A673 (cell line): ENCODE data around the gene SFXN1.

Source experiments
- EZH2 ChIP-seq: fragments of 200-600 bp; sonication (generic); IDR thresholded peaks from 2 replicates; pipeline ENCODE4 v1.6.1; 2017; ENCODE audit warnings: borderline replicate concordance, low read depth, mild to moderate bottlenecking, mixed read lengths, antibody characterized with exemption, low read length; ENCODE audit not compliant: poor library complexity, severe bottlenecking
- TF ChIP-seq, protein P1 (sequence below): fragments of 300-800, 200-600 bp; sonication (generic); conservative IDR thresholded peaks from 2 replicates; pipeline ENCODE4 v1.5.1; 2017; ENCODE audit warnings: low read depth, mild to moderate bottlenecking, antibody characterized with exemption, low read length, moderate library complexity, mixed read lengths

- TF ChIP-seq, protein P1, sequence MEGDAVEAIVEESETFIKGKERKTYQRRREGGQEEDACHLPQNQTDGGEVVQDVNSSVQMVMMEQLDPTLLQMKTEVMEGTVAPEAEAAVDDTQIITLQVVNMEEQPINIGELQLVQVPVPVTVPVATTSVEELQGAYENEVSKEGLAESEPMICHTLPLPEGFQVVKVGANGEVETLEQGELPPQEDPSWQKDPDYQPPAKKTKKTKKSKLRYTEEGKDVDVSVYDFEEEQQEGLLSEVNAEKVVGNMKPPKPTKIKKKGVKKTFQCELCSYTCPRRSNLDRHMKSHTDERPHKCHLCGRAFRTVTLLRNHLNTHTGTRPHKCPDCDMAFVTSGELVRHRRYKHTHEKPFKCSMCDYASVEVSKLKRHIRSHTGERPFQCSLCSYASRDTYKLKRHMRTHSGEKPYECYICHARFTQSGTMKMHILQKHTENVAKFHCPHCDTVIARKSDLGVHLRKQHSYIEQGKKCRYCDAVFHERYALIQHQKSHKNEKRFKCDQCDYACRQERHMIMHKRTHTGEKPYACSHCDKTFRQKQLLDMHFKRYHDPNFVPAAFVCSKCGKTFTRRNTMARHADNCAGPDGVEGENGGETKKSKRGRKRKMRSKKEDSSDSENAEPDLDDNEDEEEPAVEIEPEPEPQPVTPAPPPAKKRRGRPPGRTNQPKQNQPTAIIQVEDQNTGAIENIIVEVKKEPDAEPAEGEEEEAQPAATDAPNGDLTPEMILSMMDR, result no peak
- TF ChIP-seq EZH2, result no peak
Observed at GRCh38 chr5:175561085-175561484, 82.7 kb downstream of the SFXN1 start.
